SK-N-DZ (cell line): ENCODE measurements around the gene TJAP1.
"Not testable (repeated sequence)": the region's sequence is repeated elsewhere in the genome, so short reads cannot be mapped to it uniquely, and the experiment has no call there.

ENCODE experiments used
- DNase-seq: peaks from one replicate; pipeline ENCODE4 v3.0.0-alpha.2; 2015; ENCODE audit warnings: low spot score
- small RNA-seq, 2 experiments: library from RNA; depleted of rRNA; stranded (forward); fragments of <200 nt; gene quantifications; one replicate each; pipeline ENCODE3, GENCODE V24; 2014

Gene TJAP1

DNA sequence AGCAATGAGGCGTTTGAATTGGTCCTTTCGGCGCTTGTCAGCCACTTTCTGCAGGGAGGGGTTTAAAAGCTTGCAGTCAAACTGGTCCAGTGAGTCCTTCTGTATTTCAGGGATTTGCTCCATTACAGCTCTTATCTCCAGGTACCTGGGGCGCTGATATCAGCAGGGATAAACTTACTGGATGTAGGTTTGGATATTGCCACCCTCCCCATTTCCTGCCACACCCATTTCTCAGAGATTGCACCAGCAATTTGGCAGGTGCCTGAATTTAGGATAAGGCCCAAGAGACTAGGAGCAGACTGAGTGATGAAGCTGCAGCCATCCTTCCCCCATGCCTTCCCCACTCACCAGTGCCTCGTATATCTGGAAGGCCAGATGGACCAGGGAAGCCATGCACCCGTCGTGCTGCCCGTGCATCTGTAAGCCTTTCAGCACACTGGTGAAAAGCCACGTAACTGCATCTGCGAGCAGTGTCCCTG lies 47.2 kb downstream of the TJAP1 start:
- no peak for DNase-seq

DNA sequence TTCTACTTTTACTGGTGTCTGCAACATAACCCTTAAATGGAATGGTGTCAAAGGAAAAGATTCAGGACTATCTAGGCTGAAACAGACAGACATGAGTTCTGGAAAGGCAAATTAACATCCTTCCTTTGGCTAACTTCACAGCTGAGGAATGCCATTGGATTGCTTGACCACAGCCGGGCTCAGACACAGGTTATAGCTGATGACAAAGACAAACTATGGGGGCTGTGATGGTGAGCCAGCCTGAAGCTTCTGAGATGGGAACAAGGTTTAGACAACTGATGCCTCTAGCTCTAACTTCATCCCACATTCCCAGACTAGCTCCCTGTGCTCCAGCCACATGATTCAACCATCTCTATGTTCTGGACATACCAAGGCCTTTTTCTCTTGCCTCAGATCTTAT lies 54.8 kb downstream of the TJAP1 start:
- no peak for DNase-seq

- DNase-seq = not testable (repeated sequence)
Observed at GRCh38 chr6:43538986-43539385, 61.6 kb downstream of the TJAP1 start.

DNA sequence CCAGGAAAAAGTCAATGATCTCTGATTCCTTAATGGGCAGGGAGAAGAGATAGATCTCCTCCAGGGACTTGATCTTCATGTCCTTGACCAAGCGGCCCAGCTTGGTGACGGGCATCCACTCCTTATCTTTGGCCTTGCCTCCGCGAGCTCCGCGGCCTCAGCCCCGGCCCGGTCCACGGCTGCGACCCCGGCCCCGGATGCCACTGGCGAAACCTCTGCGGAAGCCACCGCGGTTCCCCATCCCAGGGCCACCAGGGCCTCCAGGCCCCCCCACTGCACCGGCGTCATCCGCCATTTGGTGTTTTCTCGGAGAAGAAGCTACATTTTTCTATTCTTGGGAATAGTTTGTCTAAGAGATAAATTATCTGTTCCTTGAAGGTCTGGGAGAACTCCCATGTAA lies 62.0 kb downstream of the TJAP1 start:
- not testable (repeated sequence) for DNase-seq

- no peak for DNase-seq
Observed at GRCh38 chr6:43540507-43540906, 63.1 kb downstream of the TJAP1 start.

- no peak for DNase-seq
Observed at GRCh38 chr6:43541774-43542471, 64.6 kb downstream of the TJAP1 start.

DNA sequence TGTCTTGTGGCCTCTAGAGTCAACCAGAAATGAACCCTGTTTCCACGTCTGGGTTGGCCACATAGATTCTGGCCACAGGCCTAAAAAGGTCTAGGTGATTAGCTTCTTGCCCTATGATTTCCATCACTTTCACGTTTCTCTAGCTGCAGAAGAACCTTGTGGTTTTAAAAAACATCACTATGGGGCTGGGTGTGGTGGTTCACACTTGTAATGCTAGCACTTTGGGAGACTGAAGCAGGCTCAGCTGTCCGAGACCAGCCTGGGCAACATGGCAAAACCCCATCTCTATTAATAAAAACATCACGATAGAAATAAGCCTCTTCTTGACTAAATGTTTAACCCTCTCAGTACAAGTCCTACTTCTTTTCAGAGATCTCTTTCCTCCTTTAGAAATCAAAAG lies 67.1 kb downstream of the TJAP1 start:
- DNase-seq = no peak

DNA sequence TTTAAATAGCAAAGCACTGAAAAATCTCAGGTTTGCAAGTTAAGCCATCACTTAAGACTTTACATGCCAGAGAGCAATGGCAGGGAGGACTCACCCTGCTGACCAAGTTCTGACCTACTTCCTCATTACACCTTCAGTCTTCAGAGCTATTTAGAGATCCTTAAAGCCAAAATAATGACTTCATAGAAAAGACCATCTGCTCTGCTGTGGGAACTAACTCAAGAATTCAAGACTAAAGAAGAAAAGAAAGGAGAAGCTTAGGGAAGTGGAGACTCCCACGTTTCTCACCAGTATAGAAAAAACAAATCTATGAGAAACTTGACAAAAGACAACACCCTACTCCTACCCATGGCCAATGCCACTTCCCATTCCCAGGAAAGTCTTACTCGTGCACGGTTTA lies 69.9 kb downstream of the TJAP1 start:
- no peak for DNase-seq

Small RNA genes lying within 50 kb of the gene (small RNA-seq; reads per million reads assigned to genes)
- 0 reads per million in 2 experiments for gene MIR6780B
- gene RF00426 = 0 reads per million in 2 experiments
- 0 reads per million in 2 experiments for gene RNU6-1113P
